Posterior vena cava (tissue), 2 donors: Measurements from ENCODE around the gene POMT2. TPM values are rescaled to one million over a fixed set of nuclear protein-coding genes. Genes with fewer than 3 reads are reported as not detected.

Source experiments
- microRNA-seq, 2 donors: library from miRNA; unstranded; fragments of <30 nt; microRNA quantifications; one replicate each; pipeline ENCODE4 v1.2.0, GENCODE V29; 2020 to 2021; ENCODE audit warnings: borderline microRNAs expressed in 2 of 2
- total RNA-seq, 2 donors: library from RNA; stranded (reverse); fragmentation: NEBNext Ultra II Directional; extraction: Animal tissue kit (Norgen Biotek cat#: 25700); gene quantifications; one replicate each; pipeline ENCODE4 v1.2.1, GENCODE V29; 2021
- donor health status: DM: yes; HTN: yes; CAD: no.
- donor health status: DM: yes; HTN: yes; CAD: no.

The POMT2 gene
- total RNA-seq, 2 donors from 2014 or later, result 20.5 TPM

Small RNA genes within 50 kb of the gene (microRNA-seq; reads per million reads assigned to microRNA genes)
- gene MIR1260A, result 0 reads per million in 2 donors

Other genes starting within 250 kb of the POMT2 start
- gene CIPC, start 222.6 kb downstream of the POMT2 start, total RNA-seq, result 10 to 100 TPM; 28.8 to 32.4 TPM
- not detected for gene ZDHHC22, start 179.1 kb downstream of the POMT2 start, total RNA-seq
- not detected for gene TMEM63C, start 139.1 kb downstream of the POMT2 start, total RNA-seq
- gene NGB, start 49.7 kb downstream of the POMT2 start, total RNA-seq, result not detected
- 1 to 10 TPM; 4.7 to 9.3 TPM for gene GSTZ1, start 153 bp upstream of the POMT2 start, total RNA-seq
- gene TMED8, start 56.2 kb upstream of the POMT2 start, total RNA-seq, result 10 to 100 TPM; 11.2 to 13.3 TPM
- gene SAMD15, start 56.5 kb upstream of the POMT2 start, total RNA-seq, result under 1 TPM; 0.60 to 0.62 TPM
- gene NOXRED1, start 102.6 kb upstream of the POMT2 start, total RNA-seq, result under 1 TPM; 0.23 to 0.52 TPM
- gene VIPAS39, start 136.7 kb upstream of the POMT2 start, total RNA-seq, result 10 to 100 TPM; 11.9 to 15.7 TPM
- 10 to 100 TPM; 78.3 to 85.3 TPM for gene AHSA1, start 137.2 kb upstream of the POMT2 start, total RNA-seq
- under 1 TPM in 1 of 2 donors, not detected in 1; 0.60 TPM for gene ISM2, start 177.9 kb upstream of the POMT2 start, total RNA-seq